H9 (cell line): ENCODE measurements around the gene CERCAM. TPM values are rescaled to one million over a fixed set of nuclear protein-coding genes. Genes with fewer than 3 reads are reported as not detected.
A peak's percentile ranks its signal among the peaks of the same experiment; 100 is the strongest.

Source experiments
- DNase-seq: peaks from one replicate; pipeline ENCODE4 v3.0.0-alpha.2; 2017
- H2AFZ ChIP-seq: one replicate; pipeline ENCODE4 v1.6.1; 2013; ENCODE audit warnings: mild to moderate bottlenecking, low read length, control low read depth, moderate library complexity
- H2AK5ac ChIP-seq: 2 replicates; pipeline ENCODE4 v1.6.1; 2013; ENCODE audit warnings: low read length, control low read depth, mixed read lengths; ENCODE audit not compliant: insufficient read length
- H2BK120ac ChIP-seq: one replicate; pipeline ENCODE4 v1.6.1; 2013; ENCODE audit warnings: low read depth, mild to moderate bottlenecking, low read length, control low read depth, inconsistent platforms; ENCODE audit not compliant: poor library complexity, severe bottlenecking
- H2BK12ac ChIP-seq: 2 replicates; pipeline ENCODE4 v1.6.1; 2013; ENCODE audit warnings: low read length, control low read depth, mixed read lengths, low read depth; ENCODE audit not compliant: insufficient read length
- H2BK15ac ChIP-seq: 2 replicates; pipeline ENCODE4 v1.6.1; 2013; ENCODE audit warnings: low read depth, low read length, control low read depth
- H2BK20ac ChIP-seq: one replicate; pipeline ENCODE4 v1.6.1; 2013; ENCODE audit warnings: low read depth, mild to moderate bottlenecking, low read length, control low read depth, inconsistent platforms; ENCODE audit not compliant: poor library complexity, severe bottlenecking
- H2BK5ac ChIP-seq: 2 replicates; pipeline ENCODE4 v1.6.1; 2013; ENCODE audit warnings: low read length, control low read depth, mixed read lengths; ENCODE audit not compliant: insufficient read length
- H3K14ac ChIP-seq: 2 replicates; pipeline ENCODE4 v1.6.1; 2013; ENCODE audit warnings: low read length, control low read depth; ENCODE audit not compliant: insufficient read depth
- H3K18ac ChIP-seq: 2 replicates; pipeline ENCODE4 v1.6.1; 2013; ENCODE audit warnings: low read depth, mild to moderate bottlenecking, mixed read lengths, low read length, control low read depth; ENCODE audit not compliant: insufficient read length
- H3K23ac ChIP-seq: 2 replicates; pipeline ENCODE4 v1.6.1; 2013; ENCODE audit warnings: low read length, control low read depth, mixed read lengths, low read depth; ENCODE audit not compliant: insufficient read length
- H3K23me2 ChIP-seq: 2 replicates; pipeline ENCODE4 v1.6.1; 2013; ENCODE audit warnings: low read depth, mild to moderate bottlenecking, mixed read lengths, low read length, control low read depth; ENCODE audit not compliant: insufficient read length, poor library complexity, severe bottlenecking
- H3K27ac ChIP-seq: 2 replicates; pipeline ENCODE4 v1.5.1; 2013; ENCODE audit warnings: low read length, control low read depth, mixed read lengths, low read depth; ENCODE audit not compliant: insufficient read length
- H3K27me3 ChIP-seq: 2 replicates; pipeline ENCODE4 v1.6.1; 2013; ENCODE audit warnings: low read length, control low read depth, inconsistent platforms; ENCODE audit not compliant: insufficient read depth
- H3K4ac ChIP-seq: 2 replicates; pipeline ENCODE4 v1.6.1; 2013; ENCODE audit warnings: low read depth, mild to moderate bottlenecking, control low read depth, inconsistent platforms, low read length, moderate library complexity
- H3K4me1 ChIP-seq: 2 replicates; pipeline ENCODE4 v1.6.1; 2013; ENCODE audit warnings: low read length, control low read depth, inconsistent platforms; ENCODE audit not compliant: insufficient read depth
- H3K4me2 ChIP-seq: 2 replicates; pipeline ENCODE4 v1.6.1; 2013; ENCODE audit warnings: low read length, control low read depth, mixed read lengths; ENCODE audit not compliant: insufficient read length, insufficient read depth
- H3K56ac ChIP-seq: 2 replicates; pipeline ENCODE4 v1.6.1; 2013; ENCODE audit warnings: low read depth, mild to moderate bottlenecking, mixed read lengths, low read length, control low read depth; ENCODE audit not compliant: insufficient read length
- H3K79me1 ChIP-seq: 2 replicates; pipeline ENCODE4 v1.6.1; 2013; ENCODE audit warnings: low read depth, mild to moderate bottlenecking, moderate library complexity, low read length, control low read depth, inconsistent platforms; ENCODE audit not compliant: insufficient read depth, poor library complexity, severe bottlenecking
- H3K79me2 ChIP-seq: 2 replicates; pipeline ENCODE4 v1.6.1; 2013; ENCODE audit warnings: low read length, control low read depth, inconsistent platforms; ENCODE audit not compliant: insufficient read depth
- H3K9ac ChIP-seq: 2 replicates; pipeline ENCODE4 v1.6.1; 2013; ENCODE audit warnings: low read length, control low read depth, mixed read lengths; ENCODE audit not compliant: insufficient read length; ENCODE audit errors: extremely low read depth
- H3K9me3 ChIP-seq: one replicate; pipeline ENCODE4 v1.6.1; 2013; ENCODE audit warnings: low read depth, low read length, inconsistent platforms; ENCODE audit not compliant: control insufficient read depth
- H3T11ph ChIP-seq: one replicate; pipeline ENCODE4 v1.6.1; 2013; ENCODE audit warnings: mild to moderate bottlenecking, low read length, control low read depth, inconsistent platforms
- H4K20me1 ChIP-seq: one replicate; pipeline ENCODE4 v1.6.1; 2013; ENCODE audit not compliant: control insufficient read depth, insufficient read length, insufficient read depth
- H4K5ac ChIP-seq: 2 replicates; pipeline ENCODE4 v1.6.1; 2013; ENCODE audit warnings: low read depth, mild to moderate bottlenecking, mixed read lengths, low read length, control low read depth; ENCODE audit not compliant: insufficient read length
- H4K8ac ChIP-seq: replicated peaks from 2 replicates; pipeline ENCODE4 v1.6.1; 2013; ENCODE audit warnings: low read length, control low read depth, mixed read lengths, low read depth; ENCODE audit not compliant: insufficient read length
- H4K91ac ChIP-seq: 2 replicates; pipeline ENCODE4 v1.6.1; 2013; ENCODE audit warnings: low read depth, mild to moderate bottlenecking, moderate library complexity, mixed read lengths, low read length, control low read depth; ENCODE audit not compliant: insufficient read length
- H3K27ac Mint-ChIP-seq, 3 experiments: 2 replicates in 2 of 3; 3 replicates in 1 of 3; pipeline ENCODE4 v1.8.0; 2020 to 2021; ENCODE audit warnings: mixed read lengths in 3 of 3, mild to moderate bottlenecking in 1 of 3, moderate library complexity in 1 of 3
- H3K27me3 Mint-ChIP-seq: 2 replicates; pipeline ENCODE4 v1.8.0; 2021; ENCODE audit warnings: low read depth, mild to moderate bottlenecking, moderate library complexity, mixed read lengths
- H3K36me3 Mint-ChIP-seq, 3 experiments: 2 replicates in 2 of 3; 3 replicates in 1 of 3; pipeline ENCODE4 v1.8.0; 2020 to 2021; ENCODE audit warnings: low read depth in 3 of 3, mixed read lengths in 3 of 3; ENCODE audit not compliant: insufficient read depth in 1 of 3
- H3K4me1 Mint-ChIP-seq, 2 experiments: 2 replicates each; pipeline ENCODE4 v1.8.0; 2020; ENCODE audit warnings: mixed read lengths in 2 of 2
- H3K4me3 Mint-ChIP-seq, 2 experiments: 2 replicates in 1 of 2; 3 replicates in 1 of 2; pipeline ENCODE4 v1.8.0; 2020 to 2021; ENCODE audit warnings: mild to moderate bottlenecking in 2 of 2, mixed read lengths in 2 of 2, moderate library complexity in 1 of 2
- H3K9me3 Mint-ChIP-seq, 2 experiments: 2 replicates in 1 of 2; 3 replicates in 1 of 2; pipeline ENCODE4 v1.8.0; 2020; ENCODE audit warnings: mild to moderate bottlenecking in 2 of 2, mixed read lengths in 2 of 2, moderate library complexity in 1 of 2
- CTCF ChIP-seq: fragments of 200-600 bp; sonication (generic); conservative IDR thresholded peaks from 3 replicates; pipeline ENCODE4 v1.8.0; 2021; ENCODE audit warnings: antibody characterized with exemption, mild to moderate bottlenecking
- WGBS: extraction: QIAGEN DNeasy Blood & Tissue Kit; methylation state at CpG from one replicate; pipeline ENCODE4 v1.1.7; 2013; ENCODE audit warnings: missing lambda C conversion rate, low lambda C conversion rate, mixed read lengths; ENCODE audit not compliant: insufficient read length; ENCODE audit errors: extremely low coverage; 5-methylcytosine and 5-hydroxymethylcytosine counted together
- total RNA-seq: library from RNA; stranded (reverse); gene quantifications from 2 replicates; pipeline ENCODE4 v1.2.1, GENCODE V29; 2021

CERCAM gene
- total RNA-seq, 1 experiment from 2014 or later, result 5.4 TPM

- Histone ChIP-seq H2AFZ (no peak overlapping the region), H3K79me1 (no peaks in the 10 kb centered on the region), H3K14ac (no peak overlapping the region), H3T11ph (no peak overlapping the region), H3K27ac (no peak overlapping the region), H3K4me1 (peaks cover 3% of the 10 kb centered on the region), H3K9ac (no peak overlapping the region), H2BK15ac (no peak overlapping the region), H4K91ac (no peak overlapping the region), H3K4me2 (no peak overlapping the region), H3K56ac (no peak overlapping the region), H4K20me1 (no peaks in the 10 kb centered on the region), H2BK12ac (no peak overlapping the region), H4K8ac (no peak overlapping the region), H3K27me3 (peaks cover 28% of the 10 kb centered on the region; the same call in 1 of the 2 replicates), H2BK5ac (no peak overlapping the region), H2AK5ac (no peak overlapping the region), H3K23me2 (peaks cover 6% of the 10 kb centered on the region), H3K79me2 (no peaks in the 10 kb centered on the region), H2BK20ac (no peak overlapping the region), H3K23ac (no peak overlapping the region), H4K5ac (no peak overlapping the region), H3K4ac (no peak overlapping the region), H2BK120ac (no peak overlapping the region), H3K18ac (no peak overlapping the region), H3K9me3 (no peaks in the 10 kb centered on the region)
- H3K9me3 Mint-ChIP-seq, result peaks cover 0 to 6% of the 10 kb centered on the region in 2 experiments; a peak in 3 of 5 replicates
- H3K27ac Mint-ChIP-seq, result no peak overlapping the region
- H3K36me3 Mint-ChIP-seq, result no peaks in the 10 kb centered on the region
- WGBS, result no CpG with 5 or more reads among the region's 2 CpGs
- H3K27me3 Mint-ChIP-seq, result peaks cover 98% of the 10 kb centered on the region
- DNase-seq, result no peak
- H3K4me1 Mint-ChIP-seq, result peaks cover 26 to 33% of the 10 kb centered on the region in 2 experiments
- peak overlapping the region in 1 of 2 experiments; percentile 12; a peak in 2 of 5 replicates for H3K4me3 Mint-ChIP-seq
- TF ChIP-seq CTCF, result no peak
These were observed 5.4 kb upstream of the CERCAM start for GRCh38 chr9:128415281-128415680.
